ENCODE results near the gene GPR146. TPM values are rescaled to one million over a fixed set of nuclear protein-coding genes. Genes with fewer than 3 reads are reported as not detected.

Gene GPR146
- total and polyA plus RNA-seq, 2 of the 13 experiments (the other 11 are each of a cell fraction or from before 2014, with no cell fraction given) = 2.0 to 15.9 TPM

DNA sequence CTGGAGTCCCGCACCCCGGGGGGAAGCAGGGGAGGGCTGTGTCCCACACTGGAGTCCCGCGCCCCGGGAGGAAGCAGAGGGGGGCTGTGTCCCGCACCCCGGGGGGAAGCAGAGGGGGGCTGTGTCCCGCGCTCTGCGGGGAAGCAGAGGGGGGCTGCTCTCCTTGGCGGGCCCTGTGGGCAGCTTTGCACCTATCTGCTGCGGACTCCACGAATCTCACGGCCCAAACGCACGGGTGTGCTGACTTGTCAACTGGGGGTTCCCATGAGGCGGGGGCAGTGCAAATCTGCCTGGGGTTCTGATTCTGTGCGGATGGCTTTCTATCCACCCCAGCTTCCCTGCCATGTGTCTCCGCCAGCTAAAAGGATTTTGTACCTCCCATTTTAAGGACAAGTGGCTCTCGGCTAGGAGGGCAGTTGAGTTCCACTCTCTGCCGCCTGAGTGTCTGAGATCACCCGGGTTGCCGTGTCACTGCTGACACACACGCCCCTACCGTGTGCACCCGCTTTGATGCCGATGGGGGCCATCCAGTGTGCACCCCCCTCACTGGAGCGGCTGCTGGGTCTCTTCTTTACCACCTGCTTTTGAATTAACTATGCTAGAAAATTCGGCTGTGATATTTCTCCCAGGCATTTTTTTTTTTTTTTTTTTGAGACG lies 64.0 kb downstream of the GPR146 start:
- no peak overlapping the region for H3K27ac ChIP-seq (ENCODE audit: extremely low read length, insufficient read depth, low read length)
- no peak overlapping the region for H3K9ac ChIP-seq (ENCODE audit: insufficient read depth, low read depth, low read length)
- no peaks in the 10 kb centered on the region for H4K20me1 ChIP-seq (ENCODE audit: insufficient read depth, low read length)
- H3K36me3 ChIP-seq (replicated peaks in 1 of 2; ENCODE audit: control insufficient read depth in 1 of 2, insufficient read depth in 2 of 2, low read length in 2 of 2) = peaks cover 4 to 8% of the 10 kb centered on the region in 2 experiments; a peak in 2 of 5 replicates
- TF ChIP-seq ZNF737 (CRISPR knock-in tag; IDR thresholded peaks at IDR 0.05; ENCODE audit: borderline replicate concordance) (no peak), NFE2 (CRISPR knock-in tag; IDR thresholded peaks at IDR 0.05) (no peak), SOX5 (CRISPR knock-in tag; IDR thresholded peaks at IDR 0.05; ENCODE audit: borderline replicate concordance) (no peak), SUZ12 (IDR thresholded peaks at IDR 0.05; ENCODE audit: low read depth, low read length) (no peak), ARNTL (CRISPR knock-in tag; IDR thresholded peaks at IDR 0.05) (no peak), CENPX (CRISPR knock-in tag; IDR thresholded peaks at IDR 0.05) (no peak), PRMT3 (CRISPR knock-in tag; IDR thresholded peaks at IDR 0.05; ENCODE audit: borderline replicate concordance, low read depth) (no peak), ZNF260 (CRISPR knock-in tag; IDR thresholded peaks at IDR 0.05; ENCODE audit: borderline replicate concordance, low read depth) (no peak), KDM3A (CRISPR knock-in tag; IDR thresholded peaks at IDR 0.05; ENCODE audit: low read depth) (no peak), ZFP82 (CRISPR knock-in tag; IDR thresholded peaks at IDR 0.05; ENCODE audit: borderline replicate concordance) (no peak), ZNF367 (CRISPR knock-in tag; IDR thresholded peaks at IDR 0.05; ENCODE audit: borderline replicate concordance) (no peak), ZNF891 (CRISPR knock-in tag; IDR thresholded peaks at IDR 0.05) (no peak), KDM5A (IDR thresholded peaks at IDR 0.05; ENCODE audit: borderline replicate concordance, low read length) (no peak)
- TF ChIP-seq, protein P1, sequence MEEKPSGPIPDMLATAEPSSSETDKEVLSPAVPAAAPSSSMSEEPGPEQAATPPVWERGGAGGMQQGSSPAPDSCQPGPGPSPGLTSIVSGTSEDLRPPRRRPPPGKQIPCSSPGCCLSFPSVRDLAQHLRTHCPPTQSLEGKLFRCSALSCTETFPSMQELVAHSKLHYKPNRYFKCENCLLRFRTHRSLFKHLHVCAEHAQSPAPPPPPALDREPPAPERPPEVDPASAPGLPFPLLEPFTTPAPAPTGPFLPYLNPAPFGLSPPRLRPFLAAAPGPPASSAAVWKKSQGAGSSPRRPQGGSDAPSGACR (CRISPR knock-in tag; IDR thresholded peaks at IDR 0.05) = no peak
- TF ChIP-seq, protein P2, sequence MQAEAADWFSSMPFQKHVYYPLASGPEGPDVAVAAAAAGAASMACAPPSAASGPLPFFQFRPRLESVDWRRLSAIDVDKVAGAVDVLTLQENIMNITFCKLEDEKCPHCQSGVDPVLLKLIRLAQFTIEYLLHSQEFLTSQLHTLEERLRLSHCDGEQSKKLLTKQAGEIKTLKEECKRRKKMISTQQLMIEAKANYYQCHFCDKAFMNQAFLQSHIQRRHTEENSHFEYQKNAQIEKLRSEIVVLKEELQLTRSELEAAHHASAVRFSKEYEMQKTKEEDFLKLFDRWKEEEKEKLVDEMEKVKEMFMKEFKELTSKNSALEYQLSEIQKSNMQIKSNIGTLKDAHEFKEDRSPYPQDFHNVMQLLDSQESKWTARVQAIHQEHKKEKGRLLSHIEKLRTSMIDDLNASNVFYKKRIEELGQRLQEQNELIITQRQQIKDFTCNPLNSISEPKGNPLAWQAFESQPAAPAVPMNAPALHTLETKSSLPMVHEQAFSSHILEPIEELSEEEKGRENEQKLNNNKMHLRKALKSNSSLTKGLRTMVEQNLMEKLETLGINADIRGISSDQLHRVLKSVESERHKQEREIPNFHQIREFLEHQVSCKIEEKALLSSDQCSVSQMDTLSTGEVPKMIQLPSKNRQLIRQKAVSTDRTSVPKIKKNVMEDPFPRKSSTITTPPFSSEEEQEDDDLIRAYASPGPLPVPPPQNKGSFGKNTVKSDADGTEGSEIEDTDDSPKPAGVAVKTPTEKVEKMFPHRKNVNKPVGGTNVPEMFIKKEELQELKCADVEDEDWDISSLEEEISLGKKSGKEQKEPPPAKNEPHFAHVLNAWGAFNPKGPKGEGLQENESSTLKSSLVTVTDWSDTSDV (CRISPR knock-in tag; IDR thresholded peaks at IDR 0.05) = no peak
- ChIA-PET CTCF (ENCODE audit: low intra/inter-chr PET ratio, low total read pairs) (no interaction called here), POLR2A (no interaction called here)
- no TSS peak for BruUV-seq (replicated peaks)
- whole genome bisulfite sequencing (ENCODE audit: low lambda C conversion rate) = 95% methylated on average over 12 of the region's 30 CpGs
- no peaks in the 10 kb centered on the region for H3K27me3 ChIP-seq (ENCODE audit: control insufficient read depth in 1 of 2, insufficient read depth in 2 of 2, low read length in 2 of 2)
- no peak for FAIRE-seq
- H2AFZ ChIP-seq (ENCODE audit: low read length) = no peak overlapping the region
- H3K4me2 ChIP-seq (ENCODE audit: low read depth, low read length) = no peak overlapping the region
- no peaks in the 10 kb centered on the region for H3K9me3 ChIP-seq (ENCODE audit: low read length)
- no peak for DNase-seq (ENCODE audit: low spot score)
- intact Hi-C loops (cut with micrococcal nuclease; ENCODE audit: unreplicated experiment) (no loop called here), in situ Hi-C loops (cut with HindIII; ENCODE audit: extremely low pct_ligation_motif_present, low pct_unique_long_range_greater_than_20kb) (no loop called here)
- no peak for ATAC-seq
- H3K79me2 ChIP-seq (ENCODE audit: insufficient read depth, low read length) = peaks cover 6% of the 10 kb centered on the region
- H3K4me1 ChIP-seq (ENCODE audit: insufficient read depth, low read length) = peaks cover 8% of the 10 kb centered on the region
- no peak overlapping the region for H3K4me3 ChIP-seq (replicated peaks in 1 of 3; ENCODE audit: insufficient read depth in 1 of 3, low read depth in 2 of 3, low read length in 3 of 3)

Data from HepG2 (cell line).